HG03442 (cell line): ENCODE measurements around the gene IRF7.
"Not testable (repeated sequence)": the region's sequence is repeated elsewhere in the genome, so short reads cannot be mapped to it uniquely, and the experiment has no call there.

Experiments used
- ATAC-seq: cut with Tn5 transposase; IDR thresholded peaks from one replicate; pipeline ENCODE4 v1.9.1; 2021; ENCODE audit warnings: mild to moderate bottlenecking, moderate library complexity; ENCODE audit not compliant: unreplicated experiment

Gene IRF7

GRCh38 chr11:584287-584686 is 31.5 kb downstream of the IRF7 start:
- no peak for ATAC-seq

DNA sequence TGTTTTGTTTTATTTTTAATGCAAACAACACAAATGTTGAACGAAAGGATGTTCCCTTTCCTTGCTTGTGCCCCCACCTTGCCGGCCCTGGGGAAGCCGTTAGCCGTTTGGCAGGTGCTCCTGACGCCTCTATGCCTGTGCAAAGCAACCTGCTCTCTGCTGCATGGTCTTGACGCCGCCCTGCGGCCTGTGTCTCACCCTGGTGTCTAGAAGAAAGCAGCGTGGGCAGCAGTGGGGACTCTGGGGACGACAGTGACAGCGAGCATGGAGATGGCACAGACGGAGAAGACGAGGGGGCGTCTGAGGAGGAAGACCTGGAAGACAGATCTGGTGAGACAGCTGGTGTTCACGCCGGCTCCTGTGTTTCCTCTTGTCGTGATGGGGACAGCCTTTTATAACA is 34.0 kb downstream of the IRF7 start:
- ATAC-seq = no peak

DNA sequence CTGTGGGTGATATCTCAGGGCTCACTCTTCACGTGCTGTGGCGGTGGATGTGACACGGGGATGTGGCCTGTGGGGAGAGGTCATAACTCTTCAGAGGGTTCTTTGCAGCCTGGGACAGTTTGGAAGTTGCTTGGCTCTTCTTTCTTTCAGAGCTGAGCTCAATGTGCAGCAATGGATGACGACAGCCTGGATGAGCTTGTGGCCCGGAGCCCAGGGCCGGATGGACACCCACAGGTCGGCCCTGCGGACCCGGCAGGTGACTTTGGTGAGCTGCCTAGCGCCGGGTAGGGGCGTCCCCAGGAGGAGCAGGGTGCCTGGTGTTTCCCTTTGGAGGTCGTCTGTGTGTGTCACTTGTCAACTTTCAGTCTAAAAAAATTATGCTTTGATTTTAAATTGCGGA is 34.4 kb downstream of the IRF7 start:
- ATAC-seq = no peak

- ATAC-seq = no peak
These were observed 35.7 kb downstream of the IRF7 start for GRCh38 chr11:579830-580601.

DNA sequence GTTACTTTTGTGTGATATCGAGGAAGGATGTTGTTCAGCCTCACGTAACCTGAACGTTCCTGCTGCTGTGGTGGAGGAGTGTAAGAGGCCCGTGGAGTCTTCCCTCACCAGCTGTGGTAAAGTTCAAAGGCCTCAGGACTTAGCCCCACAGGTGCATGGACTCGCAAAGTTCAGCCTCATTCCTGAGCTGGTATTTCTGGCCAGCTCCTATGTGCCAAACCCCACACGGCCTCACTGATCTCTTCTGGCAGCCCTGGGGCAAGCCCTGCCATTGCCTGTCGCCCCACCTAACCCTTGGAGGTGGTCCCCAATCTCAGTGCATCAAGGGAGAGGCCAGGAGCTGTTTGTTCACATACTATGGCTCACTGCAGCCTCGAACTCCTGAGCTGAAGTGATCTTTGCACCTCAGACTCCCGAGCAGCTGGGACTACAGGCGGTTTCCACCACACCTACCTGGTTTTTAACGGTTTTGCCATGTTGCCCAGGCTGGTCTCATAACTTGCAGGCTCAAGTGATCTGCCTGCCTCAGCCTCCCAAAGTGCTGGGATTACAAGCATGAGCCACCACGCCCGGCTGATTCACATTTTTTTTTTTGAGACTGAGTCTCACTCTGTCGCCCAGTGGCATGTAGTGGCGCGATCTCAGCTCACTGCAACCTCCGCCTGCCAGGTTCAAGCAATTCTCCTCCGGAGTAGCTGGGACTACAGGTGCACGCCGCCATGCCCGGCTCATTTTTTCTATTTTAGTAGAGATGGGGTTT is 37.3 kb downstream of the IRF7 start:
- no peak for ATAC-seq

- ATAC-seq = no peak
These were observed 38.2 kb downstream of the IRF7 start for GRCh38 chr11:577611-577894.

DNA sequence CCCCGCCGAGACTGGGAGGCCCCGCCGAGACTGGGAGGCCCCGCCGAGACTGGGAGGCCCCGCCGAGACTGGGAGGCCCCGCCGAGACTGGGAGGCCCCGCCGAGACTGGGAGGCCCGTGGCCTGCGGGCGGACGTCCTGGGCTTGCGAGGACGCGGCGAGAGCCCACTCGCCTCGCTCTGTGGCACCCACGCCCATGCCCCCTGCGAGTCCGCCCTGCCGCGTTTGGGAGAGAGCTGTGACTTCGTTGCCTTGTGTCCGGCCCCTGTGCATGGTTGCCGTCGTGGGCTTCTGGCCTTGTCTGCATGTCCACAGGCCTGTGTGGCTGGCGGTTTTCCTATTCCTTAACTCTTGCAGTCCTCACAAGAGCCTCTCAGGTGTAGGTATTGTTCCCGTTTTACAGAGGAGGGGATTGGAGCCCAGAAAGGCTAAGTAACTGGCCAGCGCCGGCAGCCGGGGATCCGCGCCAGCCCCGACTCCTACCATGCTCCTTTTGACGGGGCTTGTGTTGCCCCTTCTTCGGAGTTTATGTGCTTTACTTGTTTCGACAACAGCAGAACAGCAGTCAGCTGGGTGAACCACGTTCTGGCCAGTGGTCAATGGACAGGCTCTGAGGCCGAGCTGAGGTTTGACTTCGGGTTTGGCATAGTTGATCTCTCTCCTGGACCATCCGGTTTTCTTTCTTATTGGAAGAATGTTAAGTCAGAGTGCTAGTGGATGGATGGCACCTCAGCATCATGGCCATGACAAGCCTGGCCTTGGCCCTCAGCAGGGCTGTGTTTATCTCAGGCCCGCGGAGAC is 38.7 kb downstream of the IRF7 start:
- no peak for ATAC-seq

- peak; percentile 77 for ATAC-seq
These were observed 39.6 kb downstream of the IRF7 start, which contains the start of gene PHRF1 for GRCh38 chr11:575996-576768. TSS of gene PHRF1 (plus strand) at chr11:576470. CDS start at chr11:581513, 5,043 bp downstream.

DNA sequence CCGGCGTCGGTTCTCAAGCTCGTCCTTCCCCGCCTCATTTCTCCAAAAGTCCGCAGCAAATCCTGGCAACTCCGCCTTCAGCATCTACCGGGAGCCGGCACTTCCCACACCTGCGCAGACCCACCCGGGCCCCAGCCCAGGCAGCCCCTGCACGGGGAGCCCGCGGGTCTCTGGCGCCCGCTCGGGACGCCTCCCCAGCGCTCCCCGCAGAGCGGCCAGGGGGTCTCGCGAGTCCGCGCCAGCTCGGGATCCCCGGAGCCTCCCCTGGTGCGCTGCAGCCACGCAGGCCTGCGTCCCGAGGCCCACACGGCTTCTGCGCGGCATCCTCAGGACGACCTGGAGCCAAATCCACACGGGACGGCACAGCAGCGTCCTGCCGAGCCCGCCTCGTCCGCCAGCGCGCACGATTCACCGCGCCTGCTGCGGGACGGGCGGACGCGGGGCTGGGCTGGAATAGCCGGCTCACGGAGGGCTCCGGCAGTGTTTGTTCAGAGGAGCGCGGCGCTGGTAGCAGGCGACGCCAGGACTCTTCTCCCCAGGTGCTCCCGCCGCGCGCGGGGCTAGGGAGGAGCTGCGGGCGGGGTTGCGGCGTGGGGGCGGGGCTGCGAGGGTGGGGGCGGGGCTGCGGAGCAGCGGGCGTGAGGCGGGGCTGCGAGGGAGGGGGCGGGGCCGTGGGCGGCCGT is 40.3 kb downstream of the IRF7 start:
- ATAC-seq = peak; percentile 31

DNA sequence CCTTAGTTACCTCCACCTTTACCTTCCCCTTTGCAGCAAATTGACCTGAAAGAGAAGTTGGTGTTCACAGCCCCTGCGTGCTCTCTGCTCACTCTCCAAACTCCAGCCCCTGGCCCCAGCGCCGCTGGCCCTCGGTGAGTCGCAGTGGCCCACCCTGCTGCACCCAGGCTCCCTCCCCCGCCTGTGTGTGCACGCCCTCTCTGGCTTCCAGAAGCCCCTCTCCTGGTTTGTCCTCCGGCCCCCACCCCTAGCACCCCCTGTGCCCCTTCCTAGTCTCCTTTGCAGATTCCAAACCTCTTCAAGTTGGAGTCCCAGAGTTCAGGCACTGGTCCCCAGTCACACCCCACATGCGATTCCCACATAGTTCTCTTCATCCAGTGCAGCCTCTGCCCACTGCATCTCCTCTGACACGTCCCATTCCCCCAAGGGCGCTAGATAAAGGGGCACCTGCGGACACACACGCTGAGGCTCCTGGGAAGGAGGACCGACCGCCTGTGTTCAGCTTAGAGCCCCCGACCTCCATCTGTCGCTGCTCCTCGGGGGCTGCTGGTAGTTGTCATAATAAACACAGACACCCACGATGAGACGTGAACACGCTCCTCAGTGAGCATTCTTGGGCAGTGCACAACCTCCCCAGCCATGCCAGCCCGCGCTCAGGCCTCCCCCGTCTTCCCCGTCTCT is 41.0 kb downstream of the IRF7 start:
- no peak for ATAC-seq

DNA sequence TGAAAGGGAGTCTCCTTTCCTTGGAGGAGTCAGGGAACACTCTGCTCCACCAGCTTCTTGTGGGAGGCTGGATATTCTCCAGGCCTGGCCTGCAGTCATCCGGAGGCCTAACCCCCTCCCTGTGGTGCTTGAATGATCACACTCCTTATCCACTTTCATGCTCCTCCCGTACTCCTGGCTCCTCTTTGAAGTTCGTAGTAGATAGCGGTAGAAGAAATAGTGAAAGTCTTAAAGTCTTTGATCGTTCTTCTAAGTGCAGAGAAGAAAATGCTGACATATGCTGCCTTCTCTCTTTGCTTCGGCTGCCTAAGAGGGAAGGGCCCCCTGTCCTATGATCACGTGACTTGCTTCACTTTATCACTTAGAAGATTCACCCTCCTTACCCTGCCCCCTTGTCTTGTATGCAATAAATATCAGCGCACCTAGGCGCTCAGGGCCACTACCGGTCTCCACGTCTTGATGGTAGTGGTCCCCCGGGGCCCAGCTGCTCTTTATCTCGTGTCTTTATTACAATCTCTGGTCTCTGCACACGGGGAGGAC is 41.6 kb downstream of the IRF7 start:
- ATAC-seq = not testable (repeated sequence)

DNA sequence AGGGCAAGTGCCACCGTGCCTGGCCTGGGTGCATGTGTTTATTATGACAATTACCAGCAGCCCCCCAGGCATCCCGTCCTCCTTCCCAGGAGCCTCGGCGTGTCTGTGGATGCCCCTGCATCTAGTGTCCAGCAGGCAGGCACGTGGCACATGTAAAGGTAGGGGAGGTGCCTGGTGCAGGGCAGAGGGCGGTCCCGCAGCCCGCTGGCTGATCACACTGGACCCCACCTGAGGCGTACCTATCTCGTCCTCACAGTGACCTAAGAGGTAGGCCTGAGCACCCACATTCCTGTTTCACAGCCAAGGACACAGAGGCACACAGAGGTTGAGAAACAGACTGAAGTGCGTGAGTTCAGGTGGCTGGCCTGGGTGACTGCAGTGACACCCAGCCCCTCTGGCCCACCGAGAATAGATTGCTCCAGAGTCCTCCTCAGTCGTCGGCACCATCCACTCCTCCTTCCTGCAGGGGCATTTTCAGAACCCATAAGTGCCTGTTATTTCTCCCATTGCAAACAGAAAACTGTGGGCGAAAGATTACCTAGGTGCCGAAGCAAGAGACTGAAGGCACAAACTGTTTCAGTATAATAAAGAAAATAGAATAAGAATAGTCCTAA is 42.5 kb downstream of the IRF7 start:
- no peak for ATAC-seq

- no peak for ATAC-seq
These were observed 44.0 kb downstream of the IRF7 start for GRCh38 chr11:571802-572185.

GRCh38 chr11:569158-569885 is 46.4 kb downstream of the IRF7 start:
- no peak for ATAC-seq

DNA sequence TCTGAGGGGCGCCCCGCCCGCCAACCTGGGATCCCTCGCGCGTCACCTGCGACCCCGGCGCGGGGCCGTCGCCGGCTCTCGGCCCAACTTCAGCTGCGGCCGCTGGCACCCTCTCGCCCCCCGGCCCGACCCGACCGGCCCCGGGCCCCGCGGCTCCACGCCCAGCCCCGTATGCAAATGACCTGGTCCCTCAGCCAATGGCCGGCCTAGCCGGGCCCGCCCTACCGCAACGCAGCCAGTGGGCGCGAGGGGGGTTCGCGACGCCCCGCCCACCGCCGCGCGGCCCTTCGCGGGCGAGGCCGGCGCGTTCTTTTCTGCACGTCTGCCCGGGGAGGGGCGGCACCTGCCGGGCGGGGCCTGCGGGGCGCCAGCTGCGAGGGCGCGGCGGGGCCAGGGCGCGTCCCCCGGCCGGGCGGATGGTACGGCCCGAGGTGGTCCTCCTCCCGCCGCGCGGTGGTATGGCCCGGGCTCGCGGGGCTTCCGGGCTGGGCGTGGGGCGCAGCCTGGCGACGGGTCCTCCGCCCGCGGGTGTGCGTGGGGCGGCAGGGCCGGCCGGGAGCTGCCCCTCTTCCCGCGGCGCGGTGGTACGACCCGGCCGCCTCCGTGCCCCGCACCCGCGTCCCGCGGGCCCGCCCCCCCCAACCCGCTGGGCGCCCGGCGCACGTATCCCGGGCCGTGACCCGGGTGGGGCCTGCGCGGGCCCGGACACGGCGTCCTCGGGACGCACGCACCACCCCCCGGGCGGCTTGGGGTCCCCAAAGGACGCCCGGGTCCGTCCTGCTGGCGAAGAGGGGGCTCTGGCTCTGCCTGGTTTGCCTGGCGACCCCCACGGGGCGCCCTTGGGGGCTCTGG is 47.2 kb downstream of the IRF7 start:
- ATAC-seq = peak; percentile 83

- ATAC-seq = no peak
These were observed 48.0 kb downstream of the IRF7 start for GRCh38 chr11:567629-568292.

GRCh38 chr11:567011-567628 is 48.6 kb downstream of the IRF7 start:
- ATAC-seq = no peak
